Adrenal gland (tissue), 5 donors: ENCODE measurements around the gene EFHC1.

Source experiments
- POLR2A ChIP-seq, 2 donors: fragments of 450-650 bp; IDR thresholded peaks; one replicate each; pipeline ENCODE4 v1.6.1; 2017; ENCODE audit warnings: antibody characterized with exemption in 2 of 2, mild to moderate bottlenecking in 2 of 2, moderate library complexity in 1 of 2
- TF ChIP-seq, protein P1 (sequence below), 6 experiments: fragments of 450-650 bp in 4 of 6; fragments of 200-600 bp in 2 of 6; sonication (generic) in 1 of 6; IDR thresholded peaks; 1 replicate in 5 of 6; 2 replicates in 1 of 6; pipeline versions ENCODE4 v1.5.1 to v1.8.0; 2016 to 2021; ENCODE audit warnings: antibody characterized with exemption in 6 of 6, mild to moderate bottlenecking in 2 of 6, moderate library complexity in 1 of 6
- donor health status: DM: no; HTN: no; CAD: no.

DNA sequence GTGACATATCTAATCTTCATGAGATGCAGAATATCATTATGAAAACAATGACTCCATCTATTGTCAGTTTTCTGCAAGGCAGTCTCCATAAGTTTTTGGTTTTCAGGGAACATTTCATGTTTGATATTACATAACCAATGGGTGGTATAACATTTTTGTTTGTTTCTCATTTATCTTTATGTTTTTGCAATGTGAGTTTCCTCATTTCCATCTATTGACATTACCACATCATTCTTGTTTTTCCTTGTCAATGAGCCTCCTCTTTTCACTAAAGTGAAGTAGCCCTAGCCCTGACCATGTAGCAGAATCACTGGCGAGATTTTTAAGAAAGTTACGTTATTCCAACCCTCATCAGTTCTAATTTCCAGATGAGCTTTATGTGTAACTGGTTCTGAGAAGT is 4.4 kb downstream of the EFHC1 start:
- TF ChIP-seq, protein P1, sequence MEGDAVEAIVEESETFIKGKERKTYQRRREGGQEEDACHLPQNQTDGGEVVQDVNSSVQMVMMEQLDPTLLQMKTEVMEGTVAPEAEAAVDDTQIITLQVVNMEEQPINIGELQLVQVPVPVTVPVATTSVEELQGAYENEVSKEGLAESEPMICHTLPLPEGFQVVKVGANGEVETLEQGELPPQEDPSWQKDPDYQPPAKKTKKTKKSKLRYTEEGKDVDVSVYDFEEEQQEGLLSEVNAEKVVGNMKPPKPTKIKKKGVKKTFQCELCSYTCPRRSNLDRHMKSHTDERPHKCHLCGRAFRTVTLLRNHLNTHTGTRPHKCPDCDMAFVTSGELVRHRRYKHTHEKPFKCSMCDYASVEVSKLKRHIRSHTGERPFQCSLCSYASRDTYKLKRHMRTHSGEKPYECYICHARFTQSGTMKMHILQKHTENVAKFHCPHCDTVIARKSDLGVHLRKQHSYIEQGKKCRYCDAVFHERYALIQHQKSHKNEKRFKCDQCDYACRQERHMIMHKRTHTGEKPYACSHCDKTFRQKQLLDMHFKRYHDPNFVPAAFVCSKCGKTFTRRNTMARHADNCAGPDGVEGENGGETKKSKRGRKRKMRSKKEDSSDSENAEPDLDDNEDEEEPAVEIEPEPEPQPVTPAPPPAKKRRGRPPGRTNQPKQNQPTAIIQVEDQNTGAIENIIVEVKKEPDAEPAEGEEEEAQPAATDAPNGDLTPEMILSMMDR (IDR thresholded peaks at IDR 0.05), result no peak
- no peak for TF ChIP-seq POLR2A (IDR thresholded peaks at IDR 0.05)
